HepG2 (cell line): ENCODE results near the gene ARHGAP19. TPM values are rescaled to one million over a fixed set of nuclear protein-coding genes. Genes with fewer than 3 reads are reported as not detected.

ENCODE experiments used
- ATF7-NPFF ChIP-seq: sonication (generic); formaldehyde crosslinking; IDR thresholded peaks from 2 replicates; pipeline ENCODE4 v1.8.1; 2023; ENCODE audit warnings: mild to moderate bottlenecking, low read depth, missing genetic modification reagents, moderate library complexity
- CEBPG ChIP-seq: IDR thresholded peaks from 2 replicates; pipeline ENCODE4 v1.6.1; 2016
- HOXD1 ChIP-seq: sonication (generic); formaldehyde crosslinking; IDR thresholded peaks from 2 replicates; pipeline ENCODE4 v1.5.0; 2020; ENCODE audit warnings: missing genetic modification reagents
- KLF11 ChIP-seq: IDR thresholded peaks from 2 replicates; pipeline ENCODE4 v1.6.1; 2016; ENCODE audit warnings: missing compliant biosample characterization
- REXO4 ChIP-seq: sonication (generic); formaldehyde crosslinking; IDR thresholded peaks from 2 replicates; pipeline ENCODE4 v1.8.0; 2022; ENCODE audit warnings: missing genetic modification reagents, mild to moderate bottlenecking, borderline replicate concordance
- SMAD3 ChIP-seq: sonication (generic); formaldehyde crosslinking; IDR thresholded peaks from 2 replicates; pipeline ENCODE4 v1.4.0; 2020; ENCODE audit warnings: missing genetic modification reagents
- SRF ChIP-seq: IDR thresholded peaks from 2 replicates; pipeline ENCODE4 v1.6.1; 2011; ENCODE audit warnings: mild to moderate bottlenecking, low read depth, low read length, moderate library complexity
- ZFP82 ChIP-seq: sonication (generic); formaldehyde crosslinking; IDR thresholded peaks from 2 replicates; pipeline ENCODE4 v1.5.1; 2020; ENCODE audit warnings: mild to moderate bottlenecking, missing genetic modification reagents, borderline replicate concordance
- ZFY ChIP-seq: sonication (generic); formaldehyde crosslinking; IDR thresholded peaks from 2 replicates; pipeline ENCODE4 v1.4.0; 2020; ENCODE audit warnings: missing genetic modification reagents
- ZKSCAN1 ChIP-seq: fragments of 150-350 bp; IDR thresholded peaks from 2 replicates; pipeline ENCODE4 v1.6.1; 2014; ENCODE audit warnings: low read length
- ZNF274 ChIP-seq: sonication (generic); formaldehyde crosslinking; IDR thresholded peaks from 2 replicates; pipeline ENCODE4 v1.5.1; 2020; ENCODE audit warnings: mild to moderate bottlenecking, missing genetic modification reagents
- ZNF431 ChIP-seq: sonication (generic); formaldehyde crosslinking; IDR thresholded peaks from 2 replicates; pipeline ENCODE4 v1.9.0; 2022; ENCODE audit warnings: missing genetic modification reagents, low read depth, mild to moderate bottlenecking, borderline replicate concordance
- ZNF484 ChIP-seq: sonication (generic); formaldehyde crosslinking; IDR thresholded peaks from 2 replicates; pipeline ENCODE4 v1.5.1; 2020; ENCODE audit warnings: mild to moderate bottlenecking, low read depth, missing genetic modification reagents, borderline replicate concordance
- ZNF549 ChIP-seq: sonication (generic); formaldehyde crosslinking; IDR thresholded peaks from 2 replicates; pipeline ENCODE4 v1.5.0; 2020; ENCODE audit warnings: missing genetic modification reagents
- ZNF790 ChIP-seq: sonication (generic); formaldehyde crosslinking; IDR thresholded peaks from 2 replicates; pipeline ENCODE4 v1.8.0; 2022; ENCODE audit warnings: missing genetic modification reagents, mild to moderate bottlenecking, borderline replicate concordance
- ZSCAN31 ChIP-seq: sonication (generic); formaldehyde crosslinking; IDR thresholded peaks from 2 replicates; pipeline ENCODE4 v1.5.0; 2020; ENCODE audit warnings: low read depth, mild to moderate bottlenecking, missing genetic modification reagents
- polyA plus RNA-seq, 8 experiments: library from polyadenylated mRNA; depleted of rRNA in 3 of 8; stranded (reverse) in 7 of 8; unstranded in 1 of 8; fragments of >200 nt; fragmentation: Illumina TruSeq in 4 of 8; extraction: Trizol in 4 of 8; gene quantifications; 2 replicates each; pipeline versions ENCODE4 v1.2.1 to v1.2.3, GENCODE V29; 2011 to 2016; ENCODE audit warnings: low read depth in 4 of 8, missing spikeins in 1 of 8, mixed read lengths in 1 of 8; ENCODE audit not compliant: insufficient read depth in 1 of 8
- total RNA-seq, 5 experiments: library from RNA; depleted of rRNA; stranded (reverse); fragments of >200 nt; fragmentation: Illumina TruSeq; extraction: Trizol; gene quantifications; 2 replicates each; pipeline ENCODE4 v1.2.3, GENCODE V29; 2016; ENCODE audit warnings: low read depth in 1 of 5
- TF ChIP-seq, protein P1 (sequence below): IDR thresholded peaks from 2 replicates; pipeline ENCODE4 v1.4.0; 2020; ENCODE audit warnings: mild to moderate bottlenecking, missing genetic modification reagents
- TF ChIP-seq, protein P2 (sequence below): IDR thresholded peaks from 2 replicates; pipeline ENCODE4 v1.6.1; 2016; ENCODE audit warnings: low read depth, borderline replicate concordance
- TF ChIP-seq, protein P3 (sequence below): sonication (generic); formaldehyde crosslinking; IDR thresholded peaks from 2 replicates; pipeline ENCODE4 v1.4.0; 2020; ENCODE audit warnings: missing genetic modification reagents
- TF ChIP-seq, protein P4 (sequence below): sonication (generic); formaldehyde crosslinking; conservative IDR thresholded peaks from 2 replicates; pipeline ENCODE4 v1.4.0; 2020; ENCODE audit warnings: missing genetic modification reagents
- TF ChIP-seq, protein P5 (sequence below): fragments of 450-650 bp; IDR thresholded peaks from 2 replicates; pipeline ENCODE4 v1.6.1; 2017

ARHGAP19 gene
- total and polyA plus RNA-seq, 2 of the 13 experiments (the other 11 are each of a cell fraction or from before 2014, with no cell fraction given), result 7.6 to 10.0 TPM

DNA sequence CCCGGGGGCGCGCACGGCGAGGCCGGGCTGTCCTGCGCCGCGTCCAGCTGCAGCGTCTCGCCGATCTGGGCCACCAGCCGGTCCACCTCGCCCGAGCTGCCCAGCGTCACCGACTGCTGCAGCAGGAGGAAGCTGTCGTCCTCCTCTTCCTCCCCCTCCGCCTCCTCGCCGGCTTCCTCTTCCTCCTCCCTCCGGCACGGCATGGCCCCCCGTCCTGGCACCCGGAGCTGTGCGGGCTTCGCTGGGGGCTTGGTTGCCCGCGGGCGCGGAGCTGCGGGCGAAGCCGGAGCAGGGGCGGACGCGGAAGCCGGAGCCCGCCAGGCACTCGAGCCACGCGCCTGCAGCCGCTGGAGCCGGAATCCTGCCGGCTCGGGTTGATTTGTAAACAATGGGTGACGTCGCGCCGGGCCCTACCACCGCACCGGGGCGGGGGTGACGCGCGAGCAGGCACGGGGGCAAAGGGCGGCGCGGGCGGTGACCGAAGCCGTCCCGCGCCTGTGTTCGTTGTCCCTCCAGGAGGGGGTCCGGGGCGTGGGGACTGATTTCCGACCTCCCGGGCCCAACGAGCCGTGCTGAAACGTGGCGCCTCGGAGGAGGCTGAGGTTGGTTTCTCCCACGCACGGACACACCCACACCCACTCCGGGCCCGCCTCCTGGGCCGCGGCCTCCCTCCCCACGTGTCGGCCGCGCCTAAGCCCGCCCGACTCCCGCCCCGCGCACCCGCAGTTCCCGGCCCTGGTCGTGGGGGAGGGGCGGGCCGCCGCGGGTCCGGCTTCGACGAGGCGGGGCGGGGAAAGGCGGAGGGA, 42.1 kb upstream of the ARHGAP19 start, which contains the start of gene FRAT2 (continued):
- TF ChIP-seq, protein P1, sequence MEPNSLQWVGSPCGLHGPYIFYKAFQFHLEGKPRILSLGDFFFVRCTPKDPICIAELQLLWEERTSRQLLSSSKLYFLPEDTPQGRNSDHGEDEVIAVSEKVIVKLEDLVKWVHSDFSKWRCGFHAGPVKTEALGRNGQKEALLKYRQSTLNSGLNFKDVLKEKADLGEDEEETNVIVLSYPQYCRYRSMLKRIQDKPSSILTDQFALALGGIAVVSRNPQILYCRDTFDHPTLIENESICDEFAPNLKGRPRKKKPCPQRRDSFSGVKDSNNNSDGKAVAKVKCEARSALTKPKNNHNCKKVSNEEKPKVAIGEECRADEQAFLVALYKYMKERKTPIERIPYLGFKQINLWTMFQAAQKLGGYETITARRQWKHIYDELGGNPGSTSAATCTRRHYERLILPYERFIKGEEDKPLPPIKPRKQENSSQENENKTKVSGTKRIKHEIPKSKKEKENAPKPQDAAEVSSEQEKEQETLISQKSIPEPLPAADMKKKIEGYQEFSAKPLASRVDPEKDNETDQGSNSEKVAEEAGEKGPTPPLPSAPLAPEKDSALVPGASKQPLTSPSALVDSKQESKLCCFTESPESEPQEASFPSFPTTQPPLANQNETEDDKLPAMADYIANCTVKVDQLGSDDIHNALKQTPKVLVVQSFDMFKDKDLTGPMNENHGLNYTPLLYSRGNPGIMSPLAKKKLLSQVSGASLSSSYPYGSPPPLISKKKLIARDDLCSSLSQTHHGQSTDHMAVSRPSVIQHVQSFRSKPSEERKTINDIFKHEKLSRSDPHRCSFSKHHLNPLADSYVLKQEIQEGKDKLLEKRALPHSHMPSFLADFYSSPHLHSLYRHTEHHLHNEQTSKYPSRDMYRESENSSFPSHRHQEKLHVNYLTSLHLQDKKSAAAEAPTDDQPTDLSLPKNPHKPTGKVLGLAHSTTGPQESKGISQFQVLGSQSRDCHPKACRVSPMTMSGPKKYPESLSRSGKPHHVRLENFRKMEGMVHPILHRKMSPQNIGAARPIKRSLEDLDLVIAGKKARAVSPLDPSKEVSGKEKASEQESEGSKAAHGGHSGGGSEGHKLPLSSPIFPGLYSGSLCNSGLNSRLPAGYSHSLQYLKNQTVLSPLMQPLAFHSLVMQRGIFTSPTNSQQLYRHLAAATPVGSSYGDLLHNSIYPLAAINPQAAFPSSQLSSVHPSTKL (CRISPR knock-in tag), result peak; percentile 51; the same call in 1 of the 2 replicates
- TF ChIP-seq, protein P2, sequence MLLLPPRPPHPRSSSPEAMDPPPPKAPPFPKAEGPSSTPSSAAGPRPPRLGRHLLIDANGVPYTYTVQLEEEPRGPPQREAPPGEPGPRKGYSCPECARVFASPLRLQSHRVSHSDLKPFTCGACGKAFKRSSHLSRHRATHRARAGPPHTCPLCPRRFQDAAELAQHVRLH (CRISPR knock-in tag), result peak; percentile 75; the same call in 1 of the 2 replicates
- TF ChIP-seq ZFY (CRISPR knock-in tag) (peak; percentile 43), SRF (no peak), REXO4 (CRISPR knock-in tag) (no peak), ZKSCAN1 (no peak), KLF11 (CRISPR knock-in tag) (peak; percentile 74; the same call in 1 of the 2 replicates), ZSCAN31 (CRISPR knock-in tag) (peak; percentile 78), ZNF484 (CRISPR knock-in tag) (no peak), ZNF790 (CRISPR knock-in tag) (no peak), ZNF431 (CRISPR knock-in tag) (no peak), ATF7-NPFF (CRISPR knock-in tag) (peak; percentile 72), SMAD3 (CRISPR knock-in tag) (peak; percentile 64; the same call in 1 of the 2 replicates), ZNF549 (no peak), ZNF274 (peak; percentile 43; the same call in 1 of the 2 replicates), CEBPG (no peak), HOXD1 (CRISPR knock-in tag) (no peak; the same call in 1 of the 2 replicates), ZFP82 (CRISPR knock-in tag) (no peak; the same call in 1 of the 2 replicates)
- TF ChIP-seq, protein P3, sequence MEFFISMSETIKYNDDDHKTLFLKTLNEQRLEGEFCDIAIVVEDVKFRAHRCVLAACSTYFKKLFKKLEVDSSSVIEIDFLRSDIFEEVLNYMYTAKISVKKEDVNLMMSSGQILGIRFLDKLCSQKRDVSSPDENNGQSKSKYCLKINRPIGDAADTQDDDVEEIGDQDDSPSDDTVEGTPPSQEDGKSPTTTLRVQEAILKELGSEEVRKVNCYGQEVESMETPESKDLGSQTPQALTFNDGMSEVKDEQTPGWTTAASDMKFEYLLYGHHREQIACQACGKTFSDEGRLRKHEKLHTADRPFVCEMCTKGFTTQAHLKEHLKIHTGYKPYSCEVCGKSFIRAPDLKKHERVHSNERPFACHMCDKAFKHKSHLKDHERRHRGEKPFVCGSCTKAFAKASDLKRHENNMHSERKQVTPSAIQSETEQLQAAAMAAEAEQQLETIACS (CRISPR knock-in tag), result no peak
- TF ChIP-seq, protein P4, sequence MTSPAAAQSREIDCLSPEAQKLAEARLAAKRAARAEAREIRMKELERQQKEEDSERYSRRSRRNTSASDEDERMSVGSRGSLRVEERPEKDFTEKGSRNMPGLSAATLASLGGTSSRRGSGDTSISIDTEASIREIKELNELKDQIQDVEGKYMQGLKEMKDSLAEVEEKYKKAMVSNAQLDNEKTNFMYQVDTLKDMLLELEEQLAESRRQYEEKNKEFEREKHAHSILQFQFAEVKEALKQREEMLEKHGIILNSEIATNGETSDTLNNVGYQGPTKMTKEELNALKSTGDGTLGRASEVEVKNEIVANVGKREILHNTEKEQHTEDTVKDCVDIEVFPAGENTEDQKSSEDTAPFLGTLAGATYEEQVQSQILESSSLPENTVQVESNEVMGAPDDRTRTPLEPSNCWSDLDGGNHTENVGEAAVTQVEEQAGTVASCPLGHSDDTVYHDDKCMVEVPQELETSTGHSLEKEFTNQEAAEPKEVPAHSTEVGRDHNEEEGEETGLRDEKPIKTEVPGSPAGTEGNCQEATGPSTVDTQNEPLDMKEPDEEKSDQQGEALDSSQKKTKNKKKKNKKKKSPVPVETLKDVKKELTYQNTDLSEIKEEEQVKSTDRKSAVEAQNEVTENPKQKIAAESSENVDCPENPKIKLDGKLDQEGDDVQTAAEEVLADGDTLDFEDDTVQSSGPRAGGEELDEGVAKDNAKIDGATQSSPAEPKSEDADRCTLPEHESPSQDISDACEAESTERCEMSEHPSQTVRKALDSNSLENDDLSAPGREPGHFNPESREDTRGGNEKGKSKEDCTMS (CRISPR knock-in tag), result no peak
- TF ChIP-seq, protein P5, sequence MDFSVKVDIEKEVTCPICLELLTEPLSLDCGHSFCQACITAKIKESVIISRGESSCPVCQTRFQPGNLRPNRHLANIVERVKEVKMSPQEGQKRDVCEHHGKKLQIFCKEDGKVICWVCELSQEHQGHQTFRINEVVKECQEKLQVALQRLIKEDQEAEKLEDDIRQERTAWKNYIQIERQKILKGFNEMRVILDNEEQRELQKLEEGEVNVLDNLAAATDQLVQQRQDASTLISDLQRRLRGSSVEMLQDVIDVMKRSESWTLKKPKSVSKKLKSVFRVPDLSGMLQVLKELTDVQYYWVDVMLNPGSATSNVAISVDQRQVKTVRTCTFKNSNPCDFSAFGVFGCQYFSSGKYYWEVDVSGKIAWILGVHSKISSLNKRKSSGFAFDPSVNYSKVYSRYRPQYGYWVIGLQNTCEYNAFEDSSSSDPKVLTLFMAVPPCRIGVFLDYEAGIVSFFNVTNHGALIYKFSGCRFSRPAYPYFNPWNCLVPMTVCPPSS, result no peak
